Activated T-helper 1 cell treated with anti-CD3 and anti-CD28 coated beads, Interleukin-2, amount 50 U/mL, for 16 hours (primary cell): ENCODE results near the gene MROH9.

Source experiments
- DNase-seq, 2 donors: peaks; one replicate each; pipeline ENCODE4 v3.0.0-alpha.2; 2020; ENCODE audit warnings: low read depth in 1 of 2, low spot score in 1 of 2

Gene MROH9

GRCh38 chr1:171081314-171081753 lies 146.0 kb downstream of the MROH9 start:
- no peak for DNase-seq

- no peak for DNase-seq
These were observed 146.4 kb downstream of the MROH9 start for GRCh38 chr1:171081763-171082201.

GRCh38 chr1:171082606-171083005 lies 147.3 kb downstream of the MROH9 start:
- DNase-seq: no peak

- no peak for DNase-seq
These were observed 147.9 kb downstream of the MROH9 start for GRCh38 chr1:171083222-171083621.

GRCh38 chr1:171084091-171084490 lies 148.8 kb downstream of the MROH9 start:
- no peak for DNase-seq

GRCh38 chr1:171084870-171085269 lies 149.5 kb downstream of the MROH9 start:
- no peak for DNase-seq

GRCh38 chr1:171087896-171088295 lies 152.6 kb downstream of the MROH9 start:
- no peak for DNase-seq

- no peak for DNase-seq
These were observed 155.3 kb downstream of the MROH9 start, which contains the start of gene FMO3 for GRCh38 chr1:171090604-171091003. FMO3 (plus strand) TSS chr1:171090905; CDS start chr1:171092659, 1,754 bp downstream.

- DNase-seq: no peak
These were observed 168.5 kb downstream of the MROH9 start for GRCh38 chr1:171103862-171104261.

- no peak for DNase-seq
These were observed 172.1 kb downstream of the MROH9 start for GRCh38 chr1:171107262-171107940.

GRCh38 chr1:171107969-171108368 lies 172.6 kb downstream of the MROH9 start:
- no peak for DNase-seq

- no peak for DNase-seq
These were observed 174.6 kb downstream of the MROH9 start for GRCh38 chr1:171109966-171110365.

- DNase-seq: no peak
These were observed 175.4 kb downstream of the MROH9 start for GRCh38 chr1:171110621-171111326.

- DNase-seq: no peak
These were observed 176.8 kb downstream of the MROH9 start for GRCh38 chr1:171112119-171112518.

- no peak for DNase-seq
These were observed 178.0 kb downstream of the MROH9 start for GRCh38 chr1:171113382-171113781.
